Cardiac septum (tissue), 1 donor: ENCODE results near the gene PICK1. TPM values are rescaled to one million over a fixed set of nuclear protein-coding genes. Genes with fewer than 3 reads are reported as not detected.

Source experiments
- DNase-seq: peaks from one replicate; pipeline ENCODE4 v3.0.0-alpha.2; 2020; ENCODE audit warnings: low spot score
- intact Hi-C: fragments of 100-400 bp; cut with DNase I; formaldehyde crosslinking; loops from one replicate; pipeline ENCODE4 v1.14.0; 2022
- total RNA-seq: library from RNA; stranded (reverse); fragmentation: NEBNext Ultra II Directional; extraction: Animal tissue kit (Norgen Biotek cat#: 25700); gene quantifications from one replicate; pipeline ENCODE4 v1.2.1, GENCODE V29; 2021
- donor health status: DM: no; HTN: no; CAD: no.

The PICK1 gene
- total RNA-seq, 1 donor from 2014 or later = 19.1 TPM

DNA sequence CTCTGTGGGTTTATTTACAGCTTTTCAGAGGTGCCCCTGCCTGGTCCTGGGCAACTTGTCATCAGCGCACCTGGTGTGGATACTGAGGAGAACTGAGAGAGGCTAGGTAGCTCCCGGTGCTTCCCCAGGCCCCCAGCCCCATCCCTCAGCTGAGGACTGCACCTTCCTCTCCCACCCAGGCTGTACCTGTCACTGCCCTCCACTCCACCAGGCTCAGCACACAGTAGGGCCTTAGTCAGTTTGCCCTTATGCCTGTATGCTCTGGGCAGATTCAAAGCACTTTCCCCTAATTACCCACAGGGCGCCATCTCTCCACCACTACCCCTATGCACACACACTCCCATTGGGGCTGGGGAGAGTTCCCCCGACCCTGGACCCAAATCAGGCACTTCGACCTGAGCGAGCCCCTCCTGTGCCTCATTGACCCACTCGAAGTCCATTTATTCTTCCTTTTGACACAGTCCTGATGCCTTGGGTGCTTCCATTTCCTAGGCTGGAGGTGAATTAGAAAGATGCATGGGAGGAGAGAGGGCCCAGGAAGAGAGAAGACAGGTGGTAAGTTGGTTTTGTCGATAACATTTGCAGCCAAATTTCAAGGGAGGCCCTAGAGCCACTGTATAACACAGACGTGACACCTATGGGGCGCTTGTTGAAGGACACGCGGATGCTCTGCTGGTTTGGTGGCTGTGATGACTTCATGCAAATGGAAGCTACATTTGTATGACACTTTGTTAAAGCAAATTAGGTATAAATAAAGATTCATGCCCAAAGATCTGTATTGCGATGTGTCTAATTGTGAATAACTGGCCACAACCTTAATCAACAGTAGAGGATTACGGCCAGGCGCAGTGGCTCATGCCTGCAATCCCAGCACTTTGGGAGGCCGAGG, 13.8 kb upstream of the PICK1 start:
- intact Hi-C loops = no loop called here
- no peak for DNase-seq

GRCh38 chr22:38046070-38046748, 11.0 kb upstream of the PICK1 start:
- intact Hi-C loops = no loop called here
- no peak for DNase-seq

DNA sequence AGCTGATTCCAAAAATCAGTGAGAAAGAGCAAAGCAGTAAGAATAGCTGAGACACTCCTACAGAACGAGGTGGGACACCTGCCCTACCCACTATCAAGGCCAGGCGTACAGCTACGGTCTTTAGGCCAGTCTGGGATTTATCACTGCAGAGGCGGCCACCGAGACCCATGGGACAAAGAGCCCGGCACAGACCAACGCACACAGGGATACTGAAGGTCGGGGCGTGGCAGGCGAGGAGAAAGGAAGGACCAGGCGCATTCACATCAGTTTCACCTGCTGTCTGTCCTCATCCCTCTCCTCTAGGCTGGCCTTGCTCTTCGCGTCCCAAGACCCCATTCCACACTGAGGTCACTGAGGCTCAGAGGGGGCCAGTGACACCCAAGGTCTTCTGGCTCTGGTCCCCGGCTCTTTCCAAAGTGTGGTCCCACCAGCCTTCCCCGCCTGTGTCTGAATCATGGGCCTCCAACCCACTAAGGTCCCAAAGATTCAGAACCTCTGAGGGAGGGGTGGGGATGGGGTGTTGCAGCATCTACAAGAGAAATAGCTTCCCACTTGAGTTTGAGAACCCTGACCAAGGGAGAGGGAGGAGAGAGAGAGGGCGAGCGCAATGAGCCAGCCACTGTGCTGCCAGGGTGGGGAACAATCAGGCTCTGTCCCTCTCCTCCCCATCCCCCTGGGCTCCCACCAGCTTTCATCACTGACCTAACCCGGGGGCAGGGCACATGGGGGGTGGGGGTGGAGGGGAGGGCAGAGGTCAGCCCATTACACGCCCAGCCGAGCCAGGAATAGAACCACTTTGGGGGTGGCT, 7.2 kb upstream of the PICK1 start:
- DNase-seq = no peak
- intact Hi-C loops = loop anchor here (5.0 to 10.0 kb wide), 3 partner anchors 302 to 522 kb away; partner anchors contain the start of genes DMC1 and KDELR3

GRCh38 chr22:38050720-38051119, 6.5 kb upstream of the PICK1 start:
- intact Hi-C loops = loop anchor here (5.0 to 10.0 kb wide), 3 partner anchors 302 to 522 kb away; partner anchors contain the start of genes DMC1 and KDELR3

DNA sequence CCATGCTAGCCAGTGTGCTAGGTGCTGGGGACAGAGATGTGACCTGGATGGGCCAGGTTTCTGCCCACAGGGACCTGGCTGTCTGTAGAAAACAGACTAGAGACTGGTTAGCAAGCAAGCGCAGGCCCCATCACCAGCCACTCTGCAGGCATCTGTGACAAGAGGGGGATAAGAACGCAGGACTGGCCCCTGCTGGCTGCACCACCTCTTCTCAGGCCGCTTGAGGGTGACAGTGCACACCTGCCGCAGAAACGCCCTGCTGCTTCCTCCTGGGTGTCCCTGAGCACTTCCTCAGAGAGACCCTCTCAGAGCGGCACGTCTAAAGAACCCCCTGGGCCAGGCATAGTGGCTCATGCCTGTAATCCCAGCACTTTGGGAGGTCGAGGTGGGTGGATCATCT, 5.9 kb upstream of the PICK1 start:
- intact Hi-C loops = loop anchor here (5.0 to 10.0 kb wide), 3 partner anchors 301 to 521 kb away; partner anchors contain the start of genes DMC1 and KDELR3

More at GRCh38 chr22:38050720-38051119, 6.5 kb upstream of the PICK1 start:
- no peak for DNase-seq

GRCh38 chr22:38051900-38052862, 5.0 kb upstream of the PICK1 start:
- DNase-seq = peak; percentile 91
- intact Hi-C loops = loop anchor here (2.0 to 10.0 kb wide), 4 partner anchors 53 to 520 kb away; partner anchors contain the start of genes DMC1 and KDELR3

More for the DNA sequence above, 5.9 kb upstream of the PICK1 start:
- DNase-seq = no peak

DNA sequence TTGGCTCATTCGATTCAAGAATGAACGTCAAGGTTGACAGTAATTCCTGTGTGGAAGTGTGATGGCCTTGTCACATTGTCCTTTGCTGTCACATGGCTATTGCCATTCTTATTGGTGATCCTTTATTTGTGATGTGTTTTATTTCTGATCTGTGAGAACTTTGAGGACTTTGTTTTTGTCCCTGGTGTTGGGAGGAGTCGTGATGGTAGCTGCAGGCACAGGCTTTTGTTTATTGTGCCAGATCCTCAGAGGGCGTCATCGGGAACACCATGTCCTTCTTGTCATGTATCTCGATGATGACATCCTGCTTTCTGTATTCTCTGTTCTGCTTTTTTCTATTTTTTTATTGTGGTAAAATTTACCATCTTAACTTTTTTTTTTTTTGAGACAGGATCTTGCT, 5.6 kb downstream of the PICK1 start:
- intact Hi-C loops = no loop called here
- no peak for DNase-seq

DNA sequence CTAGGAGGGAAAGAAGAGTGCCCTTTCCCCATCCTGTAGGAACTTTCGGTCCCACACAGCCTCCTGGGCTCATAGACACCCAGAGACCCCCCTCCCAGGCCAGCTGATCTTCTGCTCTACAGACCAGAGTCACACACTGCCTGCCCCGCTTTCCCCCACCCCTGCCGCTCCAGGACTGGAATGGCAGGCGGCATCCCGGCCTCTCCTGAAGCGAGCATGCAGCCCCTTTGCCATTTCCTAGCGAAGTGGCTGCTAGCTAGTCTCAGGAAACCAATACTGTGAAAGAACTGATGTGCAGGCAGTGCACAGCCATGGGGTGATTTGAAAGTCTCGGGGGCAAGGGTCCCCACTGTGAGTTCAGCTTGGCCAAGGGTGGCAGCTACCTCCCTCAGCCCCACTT, 8.3 kb downstream of the PICK1 start:
- intact Hi-C loops = loop anchor here (5.0 kb wide), 1 partner anchor 507 kb away; the partner anchor contains the start of gene DMC1
- no peak for DNase-seq

GRCh38 chr22:38066381-38067027, 9.3 kb downstream of the PICK1 start:
- intact Hi-C loops = loop anchor here (1.0 to 5.0 kb wide), 2 partner anchors 9 to 506 kb away; partner anchors contain the start of genes DMC1 and PICK1
- DNase-seq = no peak

GRCh38 chr22:38067028-38067415, 9.8 kb downstream of the PICK1 start:
- no peak for DNase-seq
- intact Hi-C loops = loop anchor here (1.0 to 5.0 kb wide), 2 partner anchors 10 to 505 kb away; partner anchors contain the start of genes DMC1 and PICK1

DNA sequence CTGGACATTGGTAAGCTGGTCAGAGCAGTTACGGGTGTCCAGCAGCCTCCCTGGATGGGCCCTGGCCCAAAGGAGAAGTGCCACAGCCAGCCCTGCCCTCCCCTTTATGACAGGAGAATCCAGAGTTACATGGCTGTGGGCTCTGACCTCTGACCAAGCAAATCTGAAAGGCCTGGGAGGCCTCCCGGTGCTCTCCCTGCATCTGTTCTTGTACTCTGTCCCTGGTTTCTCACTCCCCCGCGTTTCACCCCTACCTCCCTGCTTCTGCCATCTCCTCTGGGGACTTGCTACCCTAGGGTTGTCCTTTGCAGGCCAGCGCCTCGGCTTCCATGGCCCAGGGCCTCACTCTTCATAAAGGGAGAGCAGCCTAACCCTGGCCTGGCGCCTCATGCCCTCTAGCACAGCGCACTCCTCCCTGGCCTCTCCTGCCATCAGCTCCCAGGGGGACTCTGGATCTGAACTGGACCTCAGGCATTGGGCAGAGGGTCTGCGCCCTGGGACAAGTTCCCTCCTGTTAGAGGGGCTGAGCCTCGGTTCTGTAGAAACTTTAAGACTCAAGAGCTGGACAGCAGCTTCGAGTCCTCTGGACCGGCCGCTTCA, 10.7 kb downstream of the PICK1 start:
- no peak for DNase-seq
- intact Hi-C loops = loop anchor here (1.0 to 5.0 kb wide), 2 partner anchors 11 to 504 kb away; partner anchors contain the start of genes DMC1 and PICK1

- DNase-seq = no peak
- intact Hi-C loops = loop anchor here (5.0 kb wide), 1 partner anchor 503 kb away; the partner anchor contains the start of gene DMC1
Observed at GRCh38 chr22:38068641-38069371, 11.6 kb downstream of the PICK1 start.

GRCh38 chr22:38069372-38070249, 12.4 kb downstream of the PICK1 start:
- intact Hi-C loops = loop anchor here (5.0 kb wide), 1 partner anchor 503 kb away; the partner anchor contains the start of gene DMC1
- DNase-seq = peak; percentile 87

GRCh38 chr22:38070250-38070921, 13.2 kb downstream of the PICK1 start:
- DNase-seq = no peak
- intact Hi-C loops = no loop called here
